Choroid plexus epithelial cell (primary cell): Measurements from ENCODE around the gene SPANXN2.
"Not testable (repeated sequence)": the region's sequence is repeated elsewhere in the genome, so short reads cannot be mapped to it uniquely, and the experiment has no call there.

Source experiments
- DNase-seq: peaks from one replicate; pipeline ENCODE4 v3.0.0-alpha.2; 2010; ENCODE audit warnings: low read depth
- H3K4me3 ChIP-seq: 2 replicates; pipeline ENCODE4 v1.5.1; 2011; ENCODE audit warnings: low read depth, mild to moderate bottlenecking, control low read depth, low read length, moderate library complexity
- CTCF ChIP-seq: conservative IDR thresholded peaks from 2 replicates; pipeline ENCODE4 v1.5.1; 2011; ENCODE audit warnings: low read depth, mild to moderate bottlenecking, control low read depth, inconsistent platforms, low read length, moderate library complexity

SPANXN2 gene

GRCh38 chrX:143720652-143721051 lies at the start of gene SPANXN2:
Gene SPANXN2, minus strand, starts transcription at chrX:143720752. Its CDS starts 84 bp downstream, at chrX:143720668.
- DNase-seq, H3K4me3 ChIP-seq: not testable (repeated sequence)

- DNase-seq: no peak
- no peak for TF ChIP-seq CTCF
- H3K4me3 ChIP-seq: no peak overlapping the region
These were observed 48.4 kb upstream of the SPANXN2 start for GRCh38 chrX:143768976-143769375.

- DNase-seq, H3K4me3 ChIP-seq: not testable (repeated sequence)
These were observed 47.2 kb upstream of the SPANXN2 start for GRCh38 chrX:143767789-143768188.

- no peak for TF ChIP-seq CTCF
- DNase-seq: no peak
These were observed 37.3 kb upstream of the SPANXN2 start for GRCh38 chrX:143757887-143758286.

GRCh38 chrX:143757375-143757774 lies 36.8 kb upstream of the SPANXN2 start:
- TF ChIP-seq CTCF: no peak
- no peak for DNase-seq
- H3K4me3 ChIP-seq: no peak overlapping the region

More at GRCh38 chrX:143757887-143758286, 37.3 kb upstream of the SPANXN2 start:
- H3K4me3 ChIP-seq: no peak overlapping the region

GRCh38 chrX:143754183-143754582 lies 33.6 kb upstream of the SPANXN2 start:
- no peak for DNase-seq
- no peak for TF ChIP-seq CTCF
- no peak overlapping the region for H3K4me3 ChIP-seq

- H3K4me3 ChIP-seq: no peak overlapping the region
- DNase-seq: no peak
- TF ChIP-seq CTCF: no peak
These were observed 13.3 kb upstream of the SPANXN2 start for GRCh38 chrX:143733866-143734265.

- no peak for DNase-seq
- H3K4me3 ChIP-seq: no peak overlapping the region
- TF ChIP-seq CTCF: no peak
These were observed 5.7 kb upstream of the SPANXN2 start for GRCh38 chrX:143726296-143726695.
